ENCODE measurements around the gene OR52K2.

OR52K2 gene

GRCh38 chr11:4464216-4465159 is 15.4 kb downstream of the OR52K2 start:
- no peak for ATAC-seq
- no peak for TF ChIP-seq TCF4 (CRISPR knock-in tag; IDR thresholded peaks at IDR 0.05; ENCODE audit: borderline replicate concordance)
- TF ChIP-seq OSR1 (CRISPR knock-in tag; IDR thresholded peaks at IDR 0.05) = no peak
- no peak for TF ChIP-seq ZC3H10 (CRISPR knock-in tag; IDR thresholded peaks at IDR 0.05)
- no peak for TF ChIP-seq CSRNP3 (CRISPR knock-in tag; IDR thresholded peaks at IDR 0.05)
- TF ChIP-seq ESRRG (CRISPR knock-in tag; IDR thresholded peaks at IDR 0.05) = no peak
- no peak for TF ChIP-seq SNAI2 (CRISPR knock-in tag; IDR thresholded peaks at IDR 0.05)
- no peak for TF ChIP-seq ZNF8 (CRISPR knock-in tag; IDR thresholded peaks at IDR 0.05)
- no peak for TF ChIP-seq ARNTL (CRISPR knock-in tag; IDR thresholded peaks at IDR 0.05; ENCODE audit: borderline replicate concordance, low read depth)
- no peak for TF ChIP-seq CREB5 (CRISPR knock-in tag; IDR thresholded peaks at IDR 0.05; ENCODE audit: low read depth)
- TF ChIP-seq CSDC2 (CRISPR knock-in tag; IDR thresholded peaks at IDR 0.05) = no peak
- TF ChIP-seq ZFP30 (CRISPR knock-in tag; IDR thresholded peaks at IDR 0.05) = no peak
- TF ChIP-seq POU6F1 (CRISPR knock-in tag; IDR thresholded peaks at IDR 0.05; ENCODE audit: borderline replicate concordance, low read depth) = no peak
- TF ChIP-seq TOX (CRISPR knock-in tag; IDR thresholded peaks at IDR 0.05; ENCODE audit: borderline replicate concordance) = no peak
- TF ChIP-seq, protein P1, sequence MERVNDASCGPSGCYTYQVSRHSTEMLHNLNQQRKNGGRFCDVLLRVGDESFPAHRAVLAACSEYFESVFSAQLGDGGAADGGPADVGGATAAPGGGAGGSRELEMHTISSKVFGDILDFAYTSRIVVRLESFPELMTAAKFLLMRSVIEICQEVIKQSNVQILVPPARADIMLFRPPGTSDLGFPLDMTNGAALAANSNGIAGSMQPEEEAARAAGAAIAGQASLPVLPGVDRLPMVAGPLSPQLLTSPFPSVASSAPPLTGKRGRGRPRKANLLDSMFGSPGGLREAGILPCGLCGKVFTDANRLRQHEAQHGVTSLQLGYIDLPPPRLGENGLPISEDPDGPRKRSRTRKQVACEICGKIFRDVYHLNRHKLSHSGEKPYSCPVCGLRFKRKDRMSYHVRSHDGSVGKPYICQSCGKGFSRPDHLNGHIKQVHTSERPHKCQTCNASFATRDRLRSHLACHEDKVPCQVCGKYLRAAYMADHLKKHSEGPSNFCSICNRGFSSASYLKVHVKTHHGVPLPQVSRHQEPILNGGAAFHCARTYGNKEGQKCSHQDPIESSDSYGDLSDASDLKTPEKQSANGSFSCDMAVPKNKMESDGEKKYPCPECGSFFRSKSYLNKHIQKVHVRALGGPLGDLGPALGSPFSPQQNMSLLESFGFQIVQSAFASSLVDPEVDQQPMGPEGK (CRISPR knock-in tag; IDR thresholded peaks at IDR 0.05; ENCODE audit: borderline replicate concordance) = no peak
- TF ChIP-seq ZNF565 (CRISPR knock-in tag; conservative IDR thresholded peaks at IDR 0.05; ENCODE audit: low read depth) = no peak
- no peak for TF ChIP-seq PPARA (CRISPR knock-in tag; IDR thresholded peaks at IDR 0.05; ENCODE audit: borderline replicate concordance)

DNA sequence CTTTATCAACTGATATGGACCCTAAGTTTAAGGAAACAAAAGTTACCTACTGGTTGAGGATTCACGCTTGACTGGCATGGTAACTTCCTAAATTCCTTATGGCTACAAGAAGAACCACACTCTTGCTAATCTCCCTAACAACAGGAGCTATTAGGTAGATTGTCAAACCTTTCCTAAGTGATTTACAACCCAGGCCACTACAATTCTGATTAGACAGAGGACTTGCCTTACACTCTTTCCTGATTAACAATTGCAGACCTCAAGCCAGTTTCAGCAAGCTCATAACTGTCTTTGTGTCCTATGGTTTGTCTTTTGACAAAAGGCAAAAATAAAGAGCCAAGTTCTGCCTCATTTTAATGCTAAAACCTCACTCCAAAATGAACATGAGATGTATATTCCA is 16.3 kb downstream of the OR52K2 start:
- TF ChIP-seq BACH2 (CRISPR knock-in tag; IDR thresholded peaks at IDR 0.05; ENCODE audit: borderline replicate concordance) (no peak), RARB (CRISPR knock-in tag; IDR thresholded peaks at IDR 0.05) (no peak), POU6F1 (CRISPR knock-in tag; IDR thresholded peaks at IDR 0.05; ENCODE audit: borderline replicate concordance, low read depth) (no peak), OSR1 (CRISPR knock-in tag; IDR thresholded peaks at IDR 0.05) (no peak), ARNTL (CRISPR knock-in tag; IDR thresholded peaks at IDR 0.05; ENCODE audit: borderline replicate concordance, low read depth) (no peak), ZNF565 (CRISPR knock-in tag; conservative IDR thresholded peaks at IDR 0.05; ENCODE audit: low read depth) (no peak), CSDC2 (CRISPR knock-in tag; IDR thresholded peaks at IDR 0.05) (no peak), ZNF8 (CRISPR knock-in tag; IDR thresholded peaks at IDR 0.05) (no peak), ZNF70 (CRISPR knock-in tag; IDR thresholded peaks at IDR 0.05) (no peak), ZFP3 (CRISPR knock-in tag; IDR thresholded peaks at IDR 0.05) (no peak), TOX (CRISPR knock-in tag; IDR thresholded peaks at IDR 0.05; ENCODE audit: borderline replicate concordance) (no peak), GLIS3 (CRISPR knock-in tag; IDR thresholded peaks at IDR 0.05) (no peak), ZC3H10 (CRISPR knock-in tag; IDR thresholded peaks at IDR 0.05) (no peak), PPARA (CRISPR knock-in tag; IDR thresholded peaks at IDR 0.05; ENCODE audit: borderline replicate concordance) (no peak)
- TF ChIP-seq, protein P2, sequence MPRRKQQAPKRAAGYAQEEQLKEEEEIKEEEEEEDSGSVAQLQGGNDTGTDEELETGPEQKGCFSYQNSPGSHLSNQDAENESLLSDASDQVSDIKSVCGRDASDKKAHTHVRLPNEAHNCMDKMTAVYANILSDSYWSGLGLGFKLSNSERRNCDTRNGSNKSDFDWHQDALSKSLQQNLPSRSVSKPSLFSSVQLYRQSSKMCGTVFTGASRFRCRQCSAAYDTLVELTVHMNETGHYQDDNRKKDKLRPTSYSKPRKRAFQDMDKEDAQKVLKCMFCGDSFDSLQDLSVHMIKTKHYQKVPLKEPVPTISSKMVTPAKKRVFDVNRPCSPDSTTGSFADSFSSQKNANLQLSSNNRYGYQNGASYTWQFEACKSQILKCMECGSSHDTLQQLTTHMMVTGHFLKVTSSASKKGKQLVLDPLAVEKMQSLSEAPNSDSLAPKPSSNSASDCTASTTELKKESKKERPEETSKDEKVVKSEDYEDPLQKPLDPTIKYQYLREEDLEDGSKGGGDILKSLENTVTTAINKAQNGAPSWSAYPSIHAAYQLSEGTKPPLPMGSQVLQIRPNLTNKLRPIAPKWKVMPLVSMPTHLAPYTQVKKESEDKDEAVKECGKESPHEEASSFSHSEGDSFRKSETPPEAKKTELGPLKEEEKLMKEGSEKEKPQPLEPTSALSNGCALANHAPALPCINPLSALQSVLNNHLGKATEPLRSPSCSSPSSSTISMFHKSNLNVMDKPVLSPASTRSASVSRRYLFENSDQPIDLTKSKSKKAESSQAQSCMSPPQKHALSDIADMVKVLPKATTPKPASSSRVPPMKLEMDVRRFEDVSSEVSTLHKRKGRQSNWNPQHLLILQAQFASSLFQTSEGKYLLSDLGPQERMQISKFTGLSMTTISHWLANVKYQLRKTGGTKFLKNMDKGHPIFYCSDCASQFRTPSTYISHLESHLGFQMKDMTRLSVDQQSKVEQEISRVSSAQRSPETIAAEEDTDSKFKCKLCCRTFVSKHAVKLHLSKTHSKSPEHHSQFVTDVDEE (CRISPR knock-in tag; IDR thresholded peaks at IDR 0.05) = no peak
- TF ChIP-seq, protein P1 (CRISPR knock-in tag; IDR thresholded peaks at IDR 0.05; ENCODE audit: borderline replicate concordance) = no peak
- ATAC-seq = no peak

Data from SK-N-SH treated with all-trans-retinoic acid at 6 μM for 48 hours (cell line).